ENCODE data around the gene SORCS2.

DNA sequence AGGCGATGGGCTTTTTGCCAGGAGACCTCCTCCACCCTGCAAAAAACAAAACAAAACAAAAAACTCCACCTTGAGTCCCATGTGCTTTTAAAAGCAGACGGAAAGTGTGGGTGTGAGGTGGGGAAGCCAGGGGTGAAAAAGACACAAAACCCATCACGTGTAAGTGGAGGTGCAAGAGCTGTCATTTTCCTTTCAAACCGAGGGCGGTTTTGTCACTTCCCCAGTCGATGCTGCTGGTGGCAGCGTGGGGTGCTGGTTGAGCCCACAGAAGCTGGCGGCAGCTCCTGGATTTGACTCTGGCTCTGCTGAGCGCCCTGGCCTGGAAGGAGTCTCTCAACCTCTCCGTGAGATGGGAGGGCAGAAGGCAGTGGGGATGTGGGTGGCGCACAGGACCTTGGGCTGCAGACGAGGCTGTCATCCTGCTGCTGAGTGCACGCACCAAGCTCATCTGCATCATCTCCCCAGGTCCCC is 132.3 kb downstream of the SORCS2 start:
- TF ChIP-seq POLR2A (IDR thresholded peaks at IDR 0.05), result no peak
- TF ChIP-seq, protein P1, sequence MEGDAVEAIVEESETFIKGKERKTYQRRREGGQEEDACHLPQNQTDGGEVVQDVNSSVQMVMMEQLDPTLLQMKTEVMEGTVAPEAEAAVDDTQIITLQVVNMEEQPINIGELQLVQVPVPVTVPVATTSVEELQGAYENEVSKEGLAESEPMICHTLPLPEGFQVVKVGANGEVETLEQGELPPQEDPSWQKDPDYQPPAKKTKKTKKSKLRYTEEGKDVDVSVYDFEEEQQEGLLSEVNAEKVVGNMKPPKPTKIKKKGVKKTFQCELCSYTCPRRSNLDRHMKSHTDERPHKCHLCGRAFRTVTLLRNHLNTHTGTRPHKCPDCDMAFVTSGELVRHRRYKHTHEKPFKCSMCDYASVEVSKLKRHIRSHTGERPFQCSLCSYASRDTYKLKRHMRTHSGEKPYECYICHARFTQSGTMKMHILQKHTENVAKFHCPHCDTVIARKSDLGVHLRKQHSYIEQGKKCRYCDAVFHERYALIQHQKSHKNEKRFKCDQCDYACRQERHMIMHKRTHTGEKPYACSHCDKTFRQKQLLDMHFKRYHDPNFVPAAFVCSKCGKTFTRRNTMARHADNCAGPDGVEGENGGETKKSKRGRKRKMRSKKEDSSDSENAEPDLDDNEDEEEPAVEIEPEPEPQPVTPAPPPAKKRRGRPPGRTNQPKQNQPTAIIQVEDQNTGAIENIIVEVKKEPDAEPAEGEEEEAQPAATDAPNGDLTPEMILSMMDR (IDR thresholded peaks at IDR 0.05), result no peak
- no peak for TF ChIP-seq POLR2AphosphoS5 (IDR thresholded peaks at IDR 0.05)

Data from prostate gland (tissue), 2 donors.